Skin epidermis (tissue), 12 donors: ENCODE data around the gene PMAIP1.

Experiments
- H3K27ac ChIP-seq, 21 experiments: fragments of 200-600 bp; sonication (generic) in 11 of 21; one replicate each; pipeline ENCODE4 v1.5.0; 2020; ENCODE audit warnings: mild to moderate bottlenecking in 3 of 21, inconsistent platforms in 2 of 21, moderate library complexity in 2 of 21
- H3K4me3 ChIP-seq, 7 experiments: fragments of 200-600 bp; sonication (generic) in 2 of 7; one replicate each; pipeline ENCODE4 v1.5.0; 2020; ENCODE audit warnings: inconsistent platforms in 2 of 7, mild to moderate bottlenecking in 2 of 7, moderate library complexity in 1 of 7

Gene PMAIP1

DNA sequence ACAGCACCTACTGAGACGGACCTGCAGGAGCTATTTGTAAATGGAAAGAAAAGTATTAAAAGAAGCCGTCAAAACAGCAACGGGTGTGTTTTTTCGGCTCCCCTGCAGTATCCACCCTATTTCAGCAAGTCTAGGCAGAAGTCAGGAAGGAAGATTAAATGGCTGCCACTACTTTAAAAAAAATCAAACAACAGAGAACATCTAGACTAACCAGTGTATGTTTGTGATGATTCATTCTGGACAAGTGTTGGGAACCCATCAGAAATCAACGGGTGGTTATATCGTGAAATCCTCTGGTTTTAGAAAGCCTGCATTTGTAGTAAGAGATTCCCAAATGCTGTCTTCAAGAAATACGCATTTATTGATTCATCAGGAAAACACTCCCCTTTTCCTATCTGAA is 9.0 kb downstream of the PMAIP1 start:
- Histone ChIP-seq H3K27ac (peak overlapping the region in 17 of 21 experiments; percentile 10 to 71 (median 47)), H3K4me3 (peak overlapping the region in 1 of 7 experiments; percentile 8)

DNA sequence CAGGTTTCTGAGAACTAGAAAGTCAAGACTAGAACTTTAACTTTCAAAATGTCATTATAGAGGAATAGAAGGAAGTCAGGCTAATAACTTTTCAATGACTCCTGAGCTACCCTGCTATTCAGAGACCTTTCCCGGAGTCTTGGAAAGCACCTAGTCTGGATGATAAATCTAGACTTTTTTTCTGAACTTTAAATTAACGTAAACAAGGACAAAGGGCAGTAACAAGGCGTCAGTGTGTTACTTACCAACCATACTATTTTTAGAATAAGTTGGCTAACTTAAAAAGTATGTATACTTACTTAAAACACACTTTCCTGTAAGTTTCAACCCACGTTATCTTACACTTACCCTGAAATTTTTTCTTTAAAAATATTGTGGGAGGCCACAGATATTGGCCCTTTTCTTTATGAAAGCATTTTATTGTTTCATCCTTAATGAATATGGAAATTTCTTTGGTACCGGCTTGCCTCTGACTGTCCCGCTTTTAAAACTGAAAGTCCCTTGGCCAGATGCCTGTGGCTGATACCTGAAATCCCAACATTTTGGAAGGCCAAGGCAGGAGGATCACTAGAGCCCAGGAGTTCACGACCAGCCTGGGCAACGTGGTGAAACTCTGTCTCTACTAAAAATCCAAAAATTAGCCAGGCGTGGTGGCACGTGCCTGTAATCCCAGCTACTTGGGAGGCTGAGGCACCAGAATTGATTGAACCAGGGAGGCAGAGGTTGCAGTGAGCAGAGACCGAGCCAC is 9.7 kb downstream of the PMAIP1 start:
- peak overlapping the region in 14 of 21 experiments; percentile 10 to 71 (median 49) for H3K27ac ChIP-seq
- H3K4me3 ChIP-seq: no peak overlapping the region

DNA sequence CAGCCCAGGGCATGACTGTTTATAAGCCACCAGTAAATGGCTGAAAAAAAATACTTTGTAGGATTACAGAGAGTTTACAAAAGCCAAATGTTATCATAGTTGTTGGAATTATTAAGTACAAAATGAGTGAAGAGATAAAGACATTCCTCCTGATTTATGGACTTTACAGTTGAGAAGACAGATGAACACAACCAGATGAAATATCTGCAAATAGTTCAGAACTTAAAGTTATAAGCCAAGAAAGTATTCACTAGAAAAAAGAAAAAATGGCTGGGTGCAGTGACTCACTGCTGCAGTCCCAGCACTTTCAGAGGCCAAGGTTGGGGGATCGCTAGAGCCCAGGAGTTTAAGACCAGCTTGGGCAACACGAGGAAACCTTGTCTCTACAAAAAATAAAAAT is 11.2 kb downstream of the PMAIP1 start:
- no peak overlapping the region for H3K4me3 ChIP-seq

GRCh38 chr18:59911600-59911999 is 11.8 kb downstream of the PMAIP1 start:
- no peak overlapping the region for H3K27ac ChIP-seq

More for the DNA sequence above, 11.2 kb downstream of the PMAIP1 start:
- H3K27ac ChIP-seq: no peak overlapping the region

DNA sequence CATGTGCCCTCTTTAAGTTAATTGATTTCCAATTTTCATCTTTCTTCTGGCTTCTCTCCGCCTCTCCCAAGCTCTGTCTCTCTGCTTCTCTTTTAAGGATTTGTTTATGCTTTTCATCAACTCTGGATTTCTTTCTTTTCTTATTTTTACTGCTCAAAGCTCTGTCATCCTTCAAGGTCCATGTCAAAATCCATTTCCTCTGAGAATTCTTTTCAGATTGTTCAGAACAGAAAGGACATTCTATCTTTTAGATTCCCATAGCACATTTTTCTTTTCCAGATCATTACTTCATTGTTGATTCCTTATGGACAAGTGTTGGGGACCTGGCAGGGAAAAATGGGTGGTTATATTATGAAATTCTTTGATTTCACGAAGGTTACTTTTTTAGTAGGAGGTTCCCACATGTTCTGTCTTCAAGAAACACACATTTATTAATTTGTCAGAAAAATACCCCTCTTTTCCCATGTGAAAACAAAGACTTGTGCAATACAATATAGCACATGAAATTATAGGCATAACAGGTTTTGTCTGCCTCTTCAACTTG is 12.3 kb downstream of the PMAIP1 start:
- no peak overlapping the region for H3K27ac ChIP-seq
- H3K4me3 ChIP-seq: no peak overlapping the region

More at GRCh38 chr18:59911600-59911999, 11.8 kb downstream of the PMAIP1 start:
- H3K4me3 ChIP-seq: no peak overlapping the region

DNA sequence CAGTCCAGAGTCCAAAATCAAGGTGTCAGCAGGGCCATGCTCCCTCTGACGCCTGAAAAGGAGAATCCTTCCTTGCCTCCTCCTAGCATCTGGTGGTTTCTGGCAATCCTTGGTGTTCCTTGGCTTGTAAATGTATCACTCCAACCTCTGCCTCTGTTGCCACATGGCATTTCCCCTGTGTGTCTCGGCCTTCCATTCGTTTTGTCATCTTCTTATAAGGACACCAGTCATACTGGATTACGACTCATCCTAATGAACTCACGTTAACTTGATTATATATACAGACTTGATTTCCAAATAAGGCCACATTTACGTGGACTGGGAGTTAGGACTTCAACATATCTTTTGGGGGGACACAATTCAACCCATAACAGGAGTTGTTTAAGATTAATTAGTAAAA is 15.8 kb downstream of the PMAIP1 start:
- H3K4me3 ChIP-seq: no peak overlapping the region
- H3K27ac ChIP-seq: no peak overlapping the region

DNA sequence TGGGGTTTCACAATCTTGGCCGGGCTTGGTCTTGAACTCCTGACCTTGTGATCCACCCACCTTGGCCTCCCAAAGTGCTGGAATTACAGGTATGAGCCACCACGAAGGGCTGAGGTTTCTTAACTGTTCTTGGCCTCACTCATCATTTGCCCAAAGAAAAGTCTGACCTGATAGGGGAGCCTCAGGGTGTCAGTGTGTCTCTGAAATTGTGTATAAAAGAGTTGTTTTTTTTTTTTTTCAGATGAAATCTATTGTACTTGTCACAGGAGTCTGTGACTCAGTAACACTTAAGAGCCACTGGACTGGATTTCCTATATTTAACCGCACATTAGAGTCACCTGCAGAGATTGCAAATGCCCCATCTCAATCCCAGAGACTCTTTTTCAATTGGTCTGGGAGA is 16.9 kb downstream of the PMAIP1 start:
- Histone ChIP-seq H3K4me3 (no peak overlapping the region), H3K27ac (peak overlapping the region in 1 of 21 experiments; percentile 37)

DNA sequence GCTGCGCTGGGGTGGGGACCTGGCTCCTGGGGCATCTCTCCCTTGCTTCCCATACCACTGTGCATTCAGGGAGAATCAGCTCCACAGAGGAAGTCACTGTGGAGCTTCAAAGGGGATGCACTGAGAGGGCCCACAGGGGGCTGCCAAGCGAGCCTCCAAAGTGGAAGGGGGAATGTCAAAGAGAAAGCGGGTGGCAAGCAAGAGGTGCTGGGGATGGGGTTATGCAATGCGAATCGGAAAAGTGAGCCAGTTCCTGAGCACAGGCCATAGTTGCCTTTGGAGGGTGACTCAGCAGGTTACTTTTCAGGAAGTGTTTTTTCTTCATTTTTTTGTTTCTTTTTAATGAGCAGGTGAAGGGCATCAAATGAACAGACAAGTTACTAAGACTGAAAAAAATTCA is 17.6 kb downstream of the PMAIP1 start:
- H3K4me3 ChIP-seq: no peak overlapping the region
- H3K27ac ChIP-seq: peak overlapping the region in 3 of 21 experiments; percentile 9 to 37 (median 11)

GRCh38 chr18:59918320-59918755 is 18.5 kb downstream of the PMAIP1 start:
- peak overlapping the region in 7 of 21 experiments; percentile 9 to 59 (median 29) for H3K27ac ChIP-seq
- no peak overlapping the region for H3K4me3 ChIP-seq

- no peak overlapping the region for H3K4me3 ChIP-seq
- H3K27ac ChIP-seq: peak overlapping the region in 2 of 21 experiments; percentile 29 to 59
Observed at GRCh38 chr18:59918997-59919396, 19.2 kb downstream of the PMAIP1 start.

DNA sequence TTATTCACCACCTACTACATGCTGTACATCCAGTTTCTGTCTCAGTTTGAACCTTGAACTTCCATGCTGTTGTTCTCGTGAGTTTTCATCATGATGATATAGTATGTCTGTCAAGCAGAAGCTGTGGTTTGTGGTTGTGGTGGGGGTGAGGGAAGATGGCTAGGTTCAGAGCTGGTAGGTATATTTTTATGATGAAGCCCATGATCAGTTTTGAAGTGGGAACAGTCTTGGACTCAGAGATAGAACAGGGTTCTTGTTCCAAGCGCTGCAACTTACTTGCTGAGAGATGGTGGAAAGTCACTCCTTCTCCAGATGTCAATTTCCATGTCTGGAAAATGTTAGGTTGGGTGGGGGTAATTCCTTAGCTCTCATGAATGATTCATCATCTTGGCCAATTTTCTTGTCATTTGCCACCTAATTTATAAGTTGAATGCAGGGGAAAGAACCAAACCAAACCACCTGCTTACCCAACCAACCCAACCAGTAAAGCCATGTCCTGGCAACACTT is 21.6 kb downstream of the PMAIP1 start:
- peak overlapping the region in 1 of 21 experiments; percentile 21 for H3K27ac ChIP-seq
- H3K4me3 ChIP-seq: no peak overlapping the region

GRCh38 chr18:59923539-59924196 is 23.9 kb downstream of the PMAIP1 start:
- Histone ChIP-seq H3K4me3 (no peak overlapping the region), H3K27ac (peak overlapping the region in 1 of 21 experiments; percentile 30)

DNA sequence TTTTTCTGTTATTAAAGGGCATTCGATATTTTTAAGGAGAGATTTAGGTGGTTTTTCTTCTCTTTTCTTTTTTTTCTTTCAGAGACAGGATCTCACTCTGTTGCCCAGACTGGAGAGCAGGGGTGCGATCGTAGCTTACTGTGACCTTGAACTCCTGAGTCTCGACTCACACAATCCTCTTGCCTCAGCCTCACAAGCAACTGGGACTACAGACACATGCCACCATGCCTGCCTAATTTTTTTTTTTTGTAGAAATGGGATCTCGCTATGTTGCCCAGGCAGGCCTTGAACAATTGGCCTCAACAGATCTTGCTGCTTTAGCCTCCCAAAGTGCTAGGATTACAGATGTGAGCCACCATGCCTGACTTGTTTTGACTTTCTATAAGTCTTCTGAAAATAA is 26.3 kb downstream of the PMAIP1 start:
- H3K27ac ChIP-seq: peak overlapping the region in 3 of 21 experiments; percentile 1 to 56 (median 15)
- no peak overlapping the region for H3K4me3 ChIP-seq

GRCh38 chr18:59927246-59927825 is 27.5 kb downstream of the PMAIP1 start:
- Histone ChIP-seq H3K4me3 (no peak overlapping the region), H3K27ac (peak overlapping the region in 4 of 21 experiments; percentile 15 to 56 (median 32))

- Histone ChIP-seq H3K4me3 (no peak overlapping the region), H3K27ac (peak overlapping the region in 2 of 21 experiments; percentile 24 to 56)
Observed at GRCh38 chr18:59928201-59928600, 28.4 kb downstream of the PMAIP1 start.

GRCh38 chr18:59929621-59930295 is 30.0 kb downstream of the PMAIP1 start:
- Histone ChIP-seq H3K27ac (no peak overlapping the region), H3K4me3 (no peak overlapping the region)

- H3K27ac ChIP-seq: no peak overlapping the region
- no peak overlapping the region for H3K4me3 ChIP-seq
Observed at GRCh38 chr18:59932401-59932800, 32.6 kb downstream of the PMAIP1 start.

GRCh38 chr18:59938676-59939075 is 38.9 kb downstream of the PMAIP1 start:
- Histone ChIP-seq H3K27ac (no peak overlapping the region), H3K4me3 (no peak overlapping the region)

GRCh38 chr18:59939127-59939526 is 39.3 kb downstream of the PMAIP1 start:
- H3K27ac ChIP-seq: no peak overlapping the region
- no peak overlapping the region for H3K4me3 ChIP-seq

DNA sequence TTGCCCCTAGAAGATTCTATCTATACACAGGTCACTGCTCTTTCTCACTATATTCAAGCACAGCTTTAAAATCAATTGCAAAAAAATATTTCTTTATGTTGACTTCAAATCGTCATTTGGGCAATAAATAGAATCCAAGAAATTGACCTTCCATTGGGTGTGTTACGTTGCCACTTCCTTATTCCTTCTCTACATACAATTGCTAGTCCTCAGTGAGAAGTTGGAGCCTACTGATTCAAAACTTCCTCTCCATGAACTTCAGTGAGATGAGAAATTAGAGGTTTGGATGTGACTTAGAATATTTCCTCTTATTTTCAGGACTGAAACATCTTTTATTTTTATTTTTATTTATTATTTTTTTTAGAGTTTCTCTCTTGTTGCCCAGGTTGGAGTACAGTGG is 40.3 kb downstream of the PMAIP1 start:
- H3K27ac ChIP-seq: no peak overlapping the region
- H3K4me3 ChIP-seq: no peak overlapping the region
